ENCODE data around the gene CEP85.

CEP85 gene

DNA sequence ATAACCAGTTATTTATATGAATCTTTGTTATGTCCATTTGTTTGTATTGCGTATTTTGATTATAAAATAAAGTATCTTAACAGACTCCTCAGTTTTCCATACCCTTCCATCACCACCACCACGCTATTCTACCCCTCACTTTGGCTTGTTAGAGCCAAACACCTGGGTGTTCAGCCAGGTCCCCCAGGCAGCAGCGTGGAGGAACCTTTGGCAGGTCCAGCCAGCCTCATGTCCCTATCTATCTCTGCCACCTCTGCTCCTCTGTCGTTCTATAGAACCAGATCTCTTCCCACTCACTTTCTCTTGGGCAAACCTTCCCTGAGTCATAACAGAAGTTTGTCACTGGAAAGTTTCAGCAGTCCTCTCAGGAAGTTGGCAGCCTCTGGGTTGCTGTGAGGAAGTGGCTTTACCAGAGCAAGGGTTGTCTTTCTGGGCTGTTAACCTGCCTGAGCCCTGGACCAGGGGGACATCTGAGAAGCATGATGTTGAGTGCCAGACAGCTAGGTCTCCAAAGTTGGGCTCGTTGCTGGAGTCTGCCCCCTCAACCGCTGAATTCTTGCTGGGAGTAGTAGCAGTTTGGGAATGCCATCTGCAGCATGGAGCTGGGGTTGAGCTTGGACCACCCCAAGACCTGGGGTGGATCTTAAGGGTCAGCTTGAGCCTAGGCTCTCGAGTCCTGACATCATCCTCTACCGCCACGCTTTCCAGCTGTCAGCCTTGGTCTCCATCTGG is 44.9 kb downstream of the CEP85 start:
- no peak for DNase-seq

DNA sequence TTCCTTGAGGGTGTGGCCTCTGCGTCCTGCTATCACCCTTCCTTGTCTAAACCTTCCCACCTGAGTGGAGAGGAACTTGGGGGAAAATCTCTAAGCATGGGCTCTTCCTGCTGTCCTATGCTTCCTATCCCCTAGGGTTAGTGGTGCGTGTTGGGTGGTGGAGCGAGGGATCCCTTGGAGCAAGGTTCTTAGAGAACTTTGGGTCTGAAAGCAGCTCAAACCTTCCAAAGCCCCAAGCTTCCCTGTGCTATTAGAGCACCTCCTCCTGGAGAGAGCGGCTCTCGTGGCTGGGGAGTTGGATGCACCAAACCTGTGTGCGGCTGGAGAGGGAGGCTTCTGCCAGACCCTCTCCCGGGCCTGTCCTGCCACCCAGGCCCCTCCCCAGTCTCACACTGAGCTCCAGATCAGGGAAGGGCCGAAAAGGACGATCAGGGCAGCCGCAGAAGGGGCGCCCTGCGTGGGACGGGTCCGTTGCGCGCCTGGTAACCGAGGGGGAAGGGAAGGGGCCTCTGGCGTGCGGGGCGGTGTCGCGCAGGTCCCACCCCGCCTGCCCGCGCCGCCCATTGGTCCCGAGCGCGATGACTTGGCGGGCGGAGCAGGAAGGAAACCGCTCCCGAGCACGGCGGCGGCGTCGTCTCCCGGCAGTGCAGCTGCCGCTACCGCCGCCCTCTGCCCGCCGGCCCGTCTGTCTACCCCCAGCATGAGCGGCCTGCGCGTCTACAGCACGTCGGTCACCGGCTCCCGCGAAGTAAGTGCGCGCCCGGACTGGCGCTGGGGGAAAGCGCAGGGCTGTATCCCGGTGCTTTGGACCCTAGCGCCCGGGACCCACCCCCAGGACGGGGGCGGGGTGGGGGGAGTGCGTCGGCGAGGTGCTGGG is 45.7 kb downstream of the CEP85 start, which contains the start of gene SH3BGRL3:
TSS of gene SH3BGRL3 (plus strand) at position 631 of the 877 bp plus-strand sequence. CDS start at position 701, 70 bp downstream.
- DNase-seq = peak; percentile 97

DNA sequence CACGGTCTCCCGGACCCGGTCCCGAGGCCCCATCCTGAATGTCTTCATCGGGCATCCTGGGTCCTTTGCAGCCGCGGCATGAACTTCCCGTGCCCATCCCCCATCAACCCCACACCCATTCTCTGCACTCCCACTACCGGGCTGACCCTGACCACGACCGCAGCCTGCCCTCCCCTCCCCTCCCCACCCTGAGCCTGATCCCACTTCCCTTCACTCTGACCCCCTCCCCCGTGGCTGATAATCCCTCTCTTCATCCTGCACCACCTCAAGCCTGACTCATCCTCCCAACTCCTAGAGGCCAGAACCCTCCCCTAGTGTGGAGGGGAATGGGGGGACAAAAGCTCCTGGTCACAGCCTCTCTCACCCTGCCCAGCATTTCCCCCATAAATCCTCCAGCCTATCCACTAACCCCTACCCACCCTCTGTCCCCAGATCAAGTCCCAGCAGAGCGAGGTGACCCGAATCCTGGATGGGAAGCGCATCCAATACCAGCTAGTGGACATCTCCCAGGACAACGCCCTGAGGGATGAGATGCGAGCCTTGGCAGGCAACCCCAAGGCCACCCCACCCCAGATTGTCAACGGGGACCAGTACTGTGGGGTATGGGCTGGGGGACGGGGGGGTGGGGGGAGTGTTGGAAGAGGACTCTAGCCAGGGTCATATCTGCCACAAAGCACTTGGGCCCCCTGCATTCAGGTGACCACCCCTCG is 46.5 kb downstream of the CEP85 start:
- no peak for DNase-seq

DNA sequence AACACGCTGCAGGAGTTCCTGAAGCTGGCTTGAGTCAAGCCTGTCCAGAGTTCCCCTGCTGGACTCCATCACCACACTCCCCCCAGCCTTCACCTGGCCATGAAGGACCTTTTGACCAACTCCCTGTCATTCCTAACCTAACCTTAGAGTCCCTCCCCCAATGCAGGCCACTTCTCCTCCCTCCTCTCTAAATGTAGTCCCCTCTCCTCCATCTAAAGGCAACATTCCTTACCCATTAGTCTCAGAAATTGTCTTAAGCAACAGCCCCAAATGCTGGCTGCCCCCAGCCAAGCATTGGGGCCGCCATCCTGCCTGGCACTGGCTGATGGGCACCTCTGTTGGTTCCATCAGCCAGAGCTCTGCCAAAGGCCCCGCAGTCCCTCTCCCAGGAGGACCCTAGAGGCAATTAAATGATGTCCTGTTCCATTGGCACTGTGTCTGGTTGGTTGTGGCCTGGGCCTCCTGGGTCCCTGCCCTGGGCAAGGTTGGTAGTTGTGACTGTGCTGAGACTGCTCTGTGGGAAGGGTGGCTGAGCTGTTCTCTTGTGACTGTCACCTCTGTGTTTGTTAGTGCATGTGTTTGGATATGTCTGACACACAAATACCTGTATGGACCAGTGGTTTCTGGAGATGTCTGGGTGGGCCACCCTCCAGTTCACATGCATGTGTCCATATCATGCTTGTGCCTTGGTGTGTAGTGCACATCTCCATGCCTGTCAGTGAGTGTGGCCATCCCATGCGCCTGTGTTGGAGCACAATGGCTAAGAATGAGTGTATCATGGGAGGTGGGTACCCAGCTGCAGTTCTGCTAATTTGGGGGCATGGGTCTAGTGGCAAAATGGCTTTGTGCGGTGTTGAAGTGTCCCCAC is 47.3 kb downstream of the CEP85 start:
- no peak for DNase-seq

DNA sequence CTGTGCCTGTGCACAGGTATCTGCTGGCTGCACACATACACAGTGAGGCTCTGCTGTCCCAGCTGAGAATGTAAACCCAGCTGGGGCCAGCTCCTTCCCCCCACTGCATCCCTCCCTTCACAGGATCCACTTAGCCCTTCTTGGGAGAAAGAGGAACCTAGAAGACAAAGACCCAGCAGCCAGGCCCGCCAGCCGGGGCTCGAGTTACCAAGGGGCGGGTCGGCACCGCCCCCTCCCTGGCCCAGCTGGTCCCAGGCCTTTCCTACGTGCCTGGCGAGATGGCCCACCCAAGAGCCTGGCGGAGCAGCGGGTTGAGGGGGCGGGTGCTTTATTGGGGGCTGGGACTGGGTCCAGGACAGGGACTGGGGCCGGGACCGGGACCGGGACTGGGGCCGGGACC is 48.0 kb downstream of the CEP85 start:
- DNase-seq = peak; percentile 36

DNA sequence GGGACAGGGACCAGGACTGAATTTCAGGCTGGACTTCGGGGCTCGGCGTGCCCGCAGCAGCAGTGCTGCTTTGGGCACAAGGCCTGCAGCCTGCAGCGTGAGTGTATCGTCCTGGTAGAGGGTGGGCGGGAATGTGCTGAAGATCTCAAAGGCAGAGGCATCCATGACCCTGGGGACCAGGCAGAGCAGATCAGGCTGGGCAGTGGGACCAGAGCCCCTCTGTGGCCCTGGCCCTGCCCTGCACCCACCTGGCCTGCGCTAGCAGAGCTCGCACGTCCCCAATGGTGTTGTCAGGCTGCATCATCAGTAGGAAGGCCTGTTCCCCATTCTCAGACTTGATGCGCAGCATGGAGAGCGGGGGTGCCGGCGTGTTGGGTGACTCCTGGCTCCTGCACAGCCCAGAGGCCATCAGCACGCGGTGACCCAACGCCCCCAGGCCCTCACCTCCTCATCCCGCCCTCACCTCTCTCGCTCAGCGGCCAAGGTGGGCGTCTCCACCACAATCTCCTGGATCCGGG is 48.5 kb downstream of the CEP85 start:
- no peak for DNase-seq

DNA sequence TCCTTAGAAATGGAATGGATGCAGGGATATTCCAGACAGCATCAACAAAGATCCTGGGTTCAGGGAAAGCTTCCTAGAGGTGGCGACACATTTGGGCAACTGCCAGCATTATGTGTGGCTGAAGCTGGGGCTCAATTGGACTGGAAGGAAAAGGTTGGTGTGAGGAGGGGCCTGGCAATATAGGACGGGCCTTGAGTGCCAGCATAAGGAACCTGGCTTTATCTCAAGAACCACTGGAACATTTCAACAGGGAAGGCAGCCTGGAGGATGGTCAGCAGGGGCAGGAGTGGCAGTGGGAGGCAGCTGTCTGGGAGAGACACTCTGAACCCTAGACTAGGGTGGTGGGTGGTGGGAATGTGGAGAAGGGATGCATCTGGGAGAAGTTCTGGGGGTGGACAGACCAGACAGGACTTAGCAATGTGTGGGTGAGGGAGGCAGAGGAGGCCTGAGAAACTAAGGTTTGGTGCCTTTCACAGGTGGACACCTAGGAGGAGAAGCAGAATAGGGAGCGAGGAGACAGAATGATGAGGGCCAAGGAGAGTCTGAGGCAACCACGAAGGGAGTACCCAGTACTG is 49.4 kb downstream of the CEP85 start:
- no peak for DNase-seq

DNA sequence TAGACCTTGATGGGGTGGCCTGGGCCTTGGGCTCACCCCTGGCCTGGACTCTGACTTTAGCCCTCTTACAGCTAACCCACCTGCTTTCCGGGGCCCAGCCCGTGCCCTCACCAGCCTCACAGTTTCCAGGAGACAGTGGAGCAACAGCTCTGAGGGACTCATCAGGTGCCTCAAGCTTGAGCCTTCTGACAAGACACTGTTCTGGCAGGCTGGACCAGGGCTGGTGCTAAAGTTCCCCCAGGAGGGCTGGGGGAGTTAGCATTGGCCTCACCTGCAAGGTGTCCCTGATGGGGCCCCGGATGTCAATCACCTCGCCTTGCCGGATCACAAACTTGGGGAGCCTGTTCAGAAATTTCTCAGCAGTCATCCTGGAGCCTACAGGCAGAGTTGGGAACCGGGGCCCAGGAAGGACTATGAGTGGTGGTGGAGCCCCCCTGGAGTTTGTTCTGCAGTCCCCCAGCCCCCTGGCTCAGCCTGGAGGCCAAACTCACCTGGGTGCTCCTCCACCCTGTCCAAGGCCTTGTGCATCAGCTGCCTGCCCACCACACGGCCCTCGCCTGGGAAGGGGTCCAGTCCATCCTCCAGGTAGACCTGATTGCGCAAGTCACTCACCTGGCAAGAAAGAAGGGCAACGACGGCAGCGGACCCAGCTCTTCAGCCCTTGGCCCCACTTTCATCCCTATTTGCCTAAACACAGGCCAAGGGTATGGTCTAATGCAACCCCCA is 50.0 kb downstream of the CEP85 start:
- DNase-seq = no peak

DNA sequence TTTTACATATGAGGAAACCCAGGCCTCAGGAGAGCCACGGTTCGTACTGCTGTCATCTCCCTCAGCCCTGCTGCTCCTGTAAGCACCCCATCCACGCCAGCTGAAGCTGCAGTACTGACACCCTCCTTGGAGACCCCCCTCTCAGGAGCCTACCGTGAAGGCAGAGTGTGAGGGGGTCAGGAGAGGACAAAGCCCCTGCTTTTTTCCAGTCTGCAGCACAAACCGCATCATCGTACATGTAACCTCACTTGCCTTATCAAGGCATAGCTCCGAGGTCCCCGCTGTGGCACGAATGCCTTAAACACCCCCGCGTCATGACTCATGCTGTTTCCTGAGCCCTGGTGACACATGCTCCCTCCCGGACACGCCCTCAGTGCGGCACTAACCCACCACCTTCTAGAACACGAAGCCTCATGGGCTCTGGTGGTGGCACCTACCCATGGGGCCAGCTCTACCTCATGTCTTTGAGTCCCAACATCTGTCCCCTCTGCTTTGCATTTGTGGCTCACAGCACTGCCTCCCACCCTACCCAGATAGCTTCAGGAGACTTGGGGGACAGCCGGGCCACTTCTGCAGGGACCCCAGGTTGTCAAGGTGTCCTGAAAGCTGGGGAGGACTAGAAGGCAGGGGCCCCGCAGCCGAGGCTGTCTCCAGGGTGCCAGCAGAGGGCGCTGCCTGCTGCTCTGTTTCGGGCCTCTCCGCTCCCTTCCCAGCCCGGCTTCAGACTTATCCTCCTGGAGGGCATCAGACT is 50.8 kb downstream of the CEP85 start:
- DNase-seq = no peak

DNA sequence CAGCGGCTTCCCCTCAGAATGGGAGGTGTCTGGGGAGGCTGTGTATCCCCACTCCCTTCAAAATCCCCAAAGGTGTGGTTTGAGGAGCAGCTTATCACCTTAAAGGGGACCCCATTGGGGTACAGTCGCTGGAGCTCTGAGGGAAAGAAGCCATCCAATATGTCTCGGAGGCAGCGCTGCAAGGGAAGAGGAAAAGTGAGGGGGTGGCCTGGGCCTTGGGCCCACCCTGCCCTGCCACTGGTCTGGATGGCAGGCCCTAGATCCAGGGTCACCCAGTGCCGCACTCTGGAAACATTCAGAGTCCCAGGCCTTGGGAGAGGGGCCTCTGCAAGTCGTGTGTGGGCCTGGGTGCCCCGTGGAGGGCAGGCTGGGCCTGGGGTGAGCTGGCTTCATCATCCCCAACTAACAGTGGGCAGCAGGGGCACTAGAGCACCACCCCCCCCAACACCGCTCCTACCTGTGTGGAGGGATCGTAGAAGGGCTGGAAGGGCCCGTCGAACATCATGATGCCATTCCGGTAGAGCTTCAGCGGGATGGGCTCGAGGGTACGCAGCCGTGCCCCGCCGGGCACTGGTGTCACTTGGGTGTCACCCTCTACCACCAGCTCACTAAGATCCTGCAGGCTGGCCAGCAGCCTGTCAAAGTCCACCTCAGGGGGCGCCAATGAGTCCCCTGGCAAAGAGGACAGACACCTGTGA is 51.5 kb downstream of the CEP85 start:
- DNase-seq = no peak

DNA sequence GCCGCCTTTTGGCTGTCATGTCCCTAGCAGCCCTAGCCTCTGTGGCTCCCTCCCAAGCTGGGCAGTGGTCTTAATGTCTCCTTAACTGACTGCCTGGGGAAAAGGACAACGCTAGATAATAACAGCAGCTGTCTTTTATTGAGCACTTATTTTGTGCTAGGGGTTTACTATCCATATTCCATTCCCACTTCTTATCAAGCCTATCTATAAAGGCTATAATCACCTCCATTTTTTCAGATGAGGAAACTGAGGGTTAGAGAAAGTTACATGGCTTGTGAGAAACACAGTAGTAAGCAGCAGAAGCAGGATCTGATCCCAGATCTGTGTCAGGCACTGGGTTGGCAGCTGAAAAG is 52.0 kb downstream of the CEP85 start:
- no peak for DNase-seq

DNA sequence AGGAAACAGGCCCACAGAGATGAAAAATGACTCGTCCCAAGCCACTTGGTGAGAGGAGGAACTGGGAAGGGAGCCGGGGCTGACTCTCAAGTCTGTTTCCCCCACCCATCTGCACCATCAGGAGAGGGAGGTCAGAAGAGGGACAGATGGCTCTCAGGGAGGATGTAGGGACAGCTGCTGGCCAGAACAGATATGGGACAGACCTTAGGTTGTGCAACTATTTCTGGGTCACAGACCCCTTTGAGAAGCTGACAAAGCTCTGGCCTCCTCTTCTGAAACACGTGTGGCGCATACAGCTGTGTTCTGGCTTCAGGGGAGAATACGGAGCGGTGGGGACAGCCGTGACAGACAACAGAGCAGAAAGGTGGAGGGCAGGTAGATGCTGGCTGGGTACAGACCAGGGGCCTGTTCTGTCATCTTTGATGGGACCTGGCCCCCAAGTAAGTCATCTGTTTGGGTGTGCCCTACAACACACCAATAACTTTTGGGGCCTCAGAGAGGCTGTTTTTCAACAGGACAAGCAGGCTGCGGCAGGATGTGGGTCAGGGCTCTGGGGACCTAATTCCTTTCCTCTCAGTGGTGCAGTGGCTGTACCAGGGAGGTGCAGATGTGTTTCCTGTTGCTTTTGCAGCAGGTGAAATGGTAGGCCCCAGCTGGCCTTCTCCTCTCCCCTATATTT is 53.2 kb downstream of the CEP85 start:
- no peak for DNase-seq

DNA sequence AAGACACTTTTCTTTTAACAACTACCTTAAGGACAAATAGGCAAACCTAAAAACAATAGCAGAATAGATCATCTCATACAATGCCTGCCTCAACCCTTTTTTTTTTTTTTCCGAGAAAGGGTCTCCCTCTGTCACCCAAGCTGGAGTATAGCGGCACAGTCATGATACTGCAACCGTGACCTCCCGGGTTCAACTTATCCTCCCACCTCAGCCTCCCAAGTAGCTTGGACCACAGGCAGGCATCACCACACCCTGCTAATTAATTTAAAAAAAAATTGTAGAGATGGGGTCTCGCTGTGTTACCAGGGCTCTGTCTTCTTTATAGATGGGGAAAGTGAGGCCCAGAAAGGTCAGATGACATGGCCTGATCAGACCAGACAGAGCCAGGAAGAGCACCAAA is 53.8 kb downstream of the CEP85 start:
- DNase-seq = no peak

DNA sequence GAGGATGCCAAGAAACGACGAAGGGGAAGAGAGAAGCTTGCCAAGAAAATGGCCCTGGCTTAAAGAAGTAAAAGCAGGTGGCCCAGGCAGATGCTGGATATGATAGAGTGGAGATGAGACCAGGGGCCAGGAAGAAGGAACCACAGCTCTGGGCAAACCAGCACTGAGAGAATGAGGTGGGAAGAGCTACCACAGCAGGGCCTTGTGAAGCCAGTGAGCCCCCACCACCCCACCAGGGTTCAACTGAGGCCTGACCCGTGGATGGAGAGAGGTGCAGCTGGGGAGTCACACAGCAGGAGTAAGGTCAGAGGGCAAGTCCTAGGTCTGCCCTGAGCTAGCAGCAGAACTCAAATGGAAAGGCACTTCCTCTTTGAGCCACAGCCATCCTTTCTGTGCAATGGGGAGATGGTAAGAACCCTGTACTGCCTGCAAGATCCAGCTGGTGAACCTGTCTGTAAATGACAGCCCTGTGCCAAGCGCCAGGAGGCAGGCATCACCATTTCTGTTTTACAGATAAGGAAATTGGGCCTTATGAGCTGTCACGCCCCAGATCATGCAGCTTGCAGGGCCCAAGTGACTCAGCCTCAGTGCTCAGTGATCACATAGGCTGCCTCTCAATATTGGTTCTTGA is 54.4 kb downstream of the CEP85 start:
- DNase-seq = no peak

DNA sequence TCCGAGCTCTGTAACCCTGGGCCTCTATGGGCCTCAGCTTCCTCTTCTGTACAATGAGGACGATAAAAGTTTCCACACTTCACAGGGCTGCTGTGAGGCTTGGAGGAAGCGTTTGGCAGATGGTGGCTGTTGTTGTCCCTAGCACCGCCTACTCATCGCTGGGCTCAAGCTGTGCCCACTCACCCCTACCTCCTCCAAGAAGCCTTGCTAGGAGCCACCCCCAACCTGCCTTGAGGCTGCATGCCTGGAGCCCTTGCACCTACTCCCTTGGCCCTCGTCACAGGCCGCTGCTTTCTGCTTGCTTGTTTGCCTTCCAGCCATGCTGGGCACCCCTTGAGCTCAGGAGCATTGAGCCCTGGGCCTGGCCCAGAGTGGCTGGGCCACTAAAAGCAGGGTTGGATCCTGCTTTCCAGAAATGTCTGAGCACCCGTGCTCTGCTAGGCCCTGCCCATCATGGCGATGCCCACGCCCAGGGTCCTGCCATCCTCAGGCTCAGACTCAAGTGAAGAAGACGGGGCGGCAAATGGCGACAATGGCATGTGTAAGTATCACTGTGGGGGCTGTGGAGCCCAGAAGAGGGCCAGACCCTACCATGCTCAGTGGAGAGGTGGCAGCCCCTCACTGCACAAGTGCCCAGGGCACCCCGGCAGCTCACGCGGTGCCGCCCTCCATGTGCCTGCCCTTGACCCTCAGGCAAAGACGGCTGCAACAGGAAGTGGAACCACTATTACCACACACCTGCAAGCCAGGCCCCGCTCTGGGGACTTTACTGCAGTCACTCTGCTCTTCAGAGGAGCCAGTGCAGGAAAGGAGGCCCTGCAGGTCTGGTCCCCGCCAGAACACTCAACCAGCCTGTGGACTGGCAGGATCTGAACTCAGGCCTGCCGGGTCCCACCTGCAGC is 55.4 kb downstream of the CEP85 start:
- no peak for DNase-seq

DNA sequence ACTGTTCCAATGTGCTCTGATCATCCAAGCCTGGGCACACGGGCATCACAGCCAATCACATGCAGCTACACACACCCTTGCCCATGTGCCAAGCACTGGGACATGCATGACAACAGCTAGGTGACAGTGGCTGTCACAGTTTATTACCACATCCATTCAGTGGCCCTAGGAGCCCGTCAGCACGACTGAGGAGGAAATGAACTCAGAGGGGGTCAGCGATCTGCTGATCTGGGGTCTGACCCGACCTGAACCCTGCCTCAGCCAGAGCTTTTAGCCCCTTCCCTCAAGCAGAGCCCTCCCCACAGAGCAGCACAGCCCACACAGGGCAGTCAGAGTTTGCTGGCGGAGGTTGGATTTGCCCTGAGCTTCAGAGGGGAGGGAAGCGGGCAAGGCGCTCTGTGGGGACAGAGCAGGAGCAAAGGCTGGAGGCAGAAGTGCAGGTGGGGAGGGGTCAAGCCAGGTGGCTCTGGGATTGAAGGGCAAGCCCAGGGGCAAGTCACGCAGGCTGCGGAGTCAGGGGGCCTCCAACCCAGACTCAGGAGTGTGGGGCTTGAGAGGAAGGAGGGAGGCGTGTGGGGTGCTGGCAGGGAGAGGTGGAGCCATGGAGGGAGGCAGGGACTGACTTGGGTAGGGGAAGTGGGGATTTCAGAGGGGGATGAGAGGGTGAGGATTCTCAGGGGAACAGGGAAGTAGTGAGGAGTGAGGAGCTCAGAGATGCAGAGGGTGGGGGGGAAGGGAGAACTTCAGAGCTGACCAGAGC is 56.3 kb downstream of the CEP85 start:
- DNase-seq = no peak
